ENCODE results near the gene TNFRSF1A. TPM values are rescaled to one million over a fixed set of nuclear protein-coding genes. Genes with fewer than 3 reads are reported as not detected.
A peak's percentile ranks its signal among the peaks of the same experiment; 100 is the strongest.

The TNFRSF1A gene
- total and polyA plus RNA-seq, 2 of the 13 experiments (the other 11 are each of a cell fraction or from before 2014, with no cell fraction given), result 41.5 to 61.2 TPM

DNA sequence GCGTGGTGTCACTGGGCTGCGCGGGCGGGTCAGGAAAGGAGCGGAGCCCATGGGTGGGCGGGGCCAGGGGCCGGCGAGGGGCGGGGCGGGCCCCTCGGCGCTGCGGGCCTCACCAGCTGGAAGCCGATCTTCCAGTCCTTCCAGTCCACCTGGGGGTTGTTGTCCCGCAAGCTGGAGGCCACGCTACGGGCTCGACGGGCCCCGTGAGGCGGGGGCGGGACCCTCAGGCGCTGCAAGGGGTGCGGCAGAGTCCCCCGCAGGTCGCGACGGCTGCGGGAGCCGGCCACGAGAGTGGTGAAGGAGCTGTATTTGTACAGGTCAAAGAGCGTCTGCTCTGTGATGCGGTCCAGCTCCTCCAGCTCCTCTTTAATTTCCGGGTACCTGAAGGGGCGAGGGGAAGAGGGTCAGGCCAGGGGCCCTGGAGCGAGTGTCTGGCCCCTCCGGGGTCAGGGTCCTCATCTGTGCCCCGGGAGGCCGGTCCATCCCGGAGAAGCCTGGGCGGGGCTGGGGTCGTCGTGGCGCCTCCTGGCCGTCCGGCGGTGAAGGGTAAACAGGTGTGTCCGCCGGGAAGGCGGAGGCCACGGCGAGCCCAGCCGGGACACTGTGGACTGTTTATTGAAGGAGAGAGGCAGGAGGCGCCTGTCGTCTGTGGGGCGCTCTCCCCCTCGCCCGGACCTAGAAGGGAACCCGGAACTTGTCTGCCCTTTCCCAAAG, 21.6 kb upstream of the TNFRSF1A start (continued):
- TF ChIP-seq, protein P1, sequence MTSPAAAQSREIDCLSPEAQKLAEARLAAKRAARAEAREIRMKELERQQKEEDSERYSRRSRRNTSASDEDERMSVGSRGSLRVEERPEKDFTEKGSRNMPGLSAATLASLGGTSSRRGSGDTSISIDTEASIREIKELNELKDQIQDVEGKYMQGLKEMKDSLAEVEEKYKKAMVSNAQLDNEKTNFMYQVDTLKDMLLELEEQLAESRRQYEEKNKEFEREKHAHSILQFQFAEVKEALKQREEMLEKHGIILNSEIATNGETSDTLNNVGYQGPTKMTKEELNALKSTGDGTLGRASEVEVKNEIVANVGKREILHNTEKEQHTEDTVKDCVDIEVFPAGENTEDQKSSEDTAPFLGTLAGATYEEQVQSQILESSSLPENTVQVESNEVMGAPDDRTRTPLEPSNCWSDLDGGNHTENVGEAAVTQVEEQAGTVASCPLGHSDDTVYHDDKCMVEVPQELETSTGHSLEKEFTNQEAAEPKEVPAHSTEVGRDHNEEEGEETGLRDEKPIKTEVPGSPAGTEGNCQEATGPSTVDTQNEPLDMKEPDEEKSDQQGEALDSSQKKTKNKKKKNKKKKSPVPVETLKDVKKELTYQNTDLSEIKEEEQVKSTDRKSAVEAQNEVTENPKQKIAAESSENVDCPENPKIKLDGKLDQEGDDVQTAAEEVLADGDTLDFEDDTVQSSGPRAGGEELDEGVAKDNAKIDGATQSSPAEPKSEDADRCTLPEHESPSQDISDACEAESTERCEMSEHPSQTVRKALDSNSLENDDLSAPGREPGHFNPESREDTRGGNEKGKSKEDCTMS (CRISPR knock-in tag; conservative IDR thresholded peaks at IDR 0.05), result no peak
- no peak for TF ChIP-seq ZNF652 (CRISPR knock-in tag; IDR thresholded peaks at IDR 0.05; ENCODE audit: borderline replicate concordance, low read depth)
- TF ChIP-seq KMT2A (CRISPR knock-in tag; IDR thresholded peaks at IDR 0.05), result peak; percentile 65
- TF ChIP-seq, protein P2, sequence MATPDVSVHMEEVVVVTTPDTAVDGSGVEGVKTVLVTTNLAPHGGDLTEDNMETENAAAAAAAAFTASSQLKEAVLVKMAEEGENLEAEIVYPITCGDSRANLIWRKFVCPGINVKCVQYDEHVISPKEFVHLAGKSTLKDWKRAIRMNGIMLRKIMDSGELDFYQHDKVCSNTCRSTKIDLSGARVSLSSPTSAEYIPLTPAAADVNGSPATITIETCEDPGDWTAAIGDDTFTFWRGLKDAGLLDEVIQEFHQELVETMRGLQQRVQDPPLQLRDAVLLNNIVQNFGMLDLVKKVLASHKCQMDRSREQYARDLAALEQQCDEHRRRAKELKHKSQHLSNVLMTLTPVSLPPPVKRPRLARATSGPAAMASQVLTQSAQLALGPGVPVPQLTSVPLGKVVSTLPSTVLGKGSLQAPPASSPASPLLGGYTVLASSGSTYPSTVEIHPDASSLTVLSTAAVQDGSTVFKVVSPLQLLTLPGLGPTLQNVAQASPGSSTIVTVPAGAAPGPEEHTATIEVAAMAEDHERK (CRISPR knock-in tag; IDR thresholded peaks at IDR 0.05; ENCODE audit: low read depth), result no peak
- no peak for TF ChIP-seq NR1H2 (CRISPR knock-in tag; IDR thresholded peaks at IDR 0.05; ENCODE audit: borderline replicate concordance, low read depth)
- TF ChIP-seq ZNF33A (CRISPR knock-in tag; IDR thresholded peaks at IDR 0.05; ENCODE audit: borderline replicate concordance), result no peak
- no peak; the same call in 1 of the 2 replicates for TF ChIP-seq NAIF1 (CRISPR knock-in tag; IDR thresholded peaks at IDR 0.05; ENCODE audit: borderline replicate concordance)
- peak; percentile 49 for TF ChIP-seq SP4 (CRISPR knock-in tag; IDR thresholded peaks at IDR 0.05)
- TF ChIP-seq JUND (CRISPR knock-in tag; IDR thresholded peaks at IDR 0.05), result no peak
- TF ChIP-seq, protein P3, sequence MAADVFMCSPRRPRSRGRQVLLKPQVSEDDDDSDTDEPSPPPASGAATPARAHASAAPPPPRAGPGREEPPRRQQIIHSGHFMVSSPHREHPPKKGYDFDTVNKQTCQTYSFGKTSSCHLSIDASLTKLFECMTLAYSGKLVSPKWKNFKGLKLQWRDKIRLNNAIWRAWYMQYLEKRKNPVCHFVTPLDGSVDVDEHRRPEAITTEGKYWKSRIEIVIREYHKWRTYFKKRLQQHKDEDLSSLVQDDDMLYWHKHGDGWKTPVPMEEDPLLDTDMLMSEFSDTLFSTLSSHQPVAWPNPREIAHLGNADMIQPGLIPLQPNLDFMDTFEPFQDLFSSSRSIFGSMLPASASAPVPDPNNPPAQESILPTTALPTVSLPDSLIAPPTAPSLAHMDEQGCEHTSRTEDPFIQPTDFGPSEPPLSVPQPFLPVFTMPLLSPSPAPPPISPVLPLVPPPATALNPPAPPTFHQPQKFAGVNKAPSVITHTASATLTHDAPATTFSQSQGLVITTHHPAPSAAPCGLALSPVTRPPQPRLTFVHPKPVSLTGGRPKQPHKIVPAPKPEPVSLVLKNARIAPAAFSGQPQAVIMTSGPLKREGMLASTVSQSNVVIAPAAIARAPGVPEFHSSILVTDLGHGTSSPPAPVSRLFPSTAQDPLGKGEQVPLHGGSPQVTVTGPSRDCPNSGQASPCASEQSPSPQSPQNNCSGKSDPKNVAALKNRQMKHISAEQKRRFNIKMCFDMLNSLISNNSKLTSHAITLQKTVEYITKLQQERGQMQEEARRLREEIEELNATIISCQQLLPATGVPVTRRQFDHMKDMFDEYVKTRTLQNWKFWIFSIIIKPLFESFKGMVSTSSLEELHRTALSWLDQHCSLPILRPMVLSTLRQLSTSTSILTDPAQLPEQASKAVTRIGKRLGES (CRISPR knock-in tag; IDR thresholded peaks at IDR 0.05; ENCODE audit: borderline replicate concordance), result no peak
- TF ChIP-seq ZNF232 (CRISPR knock-in tag; IDR thresholded peaks at IDR 0.05; ENCODE audit: borderline replicate concordance), result no peak
- TF ChIP-seq, protein P4, sequence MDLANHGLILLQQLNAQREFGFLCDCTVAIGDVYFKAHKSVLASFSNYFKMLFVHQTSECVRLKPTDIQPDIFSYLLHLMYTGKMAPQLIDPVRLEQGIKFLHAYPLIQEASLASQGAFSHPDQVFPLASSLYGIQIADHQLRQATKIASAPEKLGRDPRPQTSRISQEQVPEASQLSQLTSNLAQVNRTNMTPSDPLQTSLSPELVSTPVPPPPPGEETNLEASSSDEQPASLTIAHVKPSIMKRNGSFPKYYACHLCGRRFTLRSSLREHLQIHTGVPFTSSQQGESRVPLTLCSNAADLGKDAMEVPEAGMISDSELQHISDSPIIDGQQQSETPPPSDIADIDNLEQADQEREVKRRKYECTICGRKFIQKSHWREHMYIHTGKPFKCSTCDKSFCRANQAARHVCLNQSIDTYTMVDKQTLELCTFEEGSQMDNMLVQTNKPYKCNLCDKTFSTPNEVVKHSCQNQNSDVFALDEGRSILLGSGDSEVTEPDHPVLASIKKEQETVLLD (CRISPR knock-in tag; IDR thresholded peaks at IDR 0.05; ENCODE audit: low read depth), result peak; percentile 73; the same call in 1 of the 2 replicates
- TF ChIP-seq ZNF674 (CRISPR knock-in tag; IDR thresholded peaks at IDR 0.05; ENCODE audit: low read depth), result no peak
- TF ChIP-seq CBX5 (CRISPR knock-in tag; IDR thresholded peaks at IDR 0.05; ENCODE audit: borderline replicate concordance), result peak; percentile 11; the same call in 1 of the 2 replicates
- no peak for TF ChIP-seq NPAS2 (CRISPR knock-in tag; IDR thresholded peaks at IDR 0.05; ENCODE audit: borderline replicate concordance)
- TF ChIP-seq ZNF550 (CRISPR knock-in tag; IDR thresholded peaks at IDR 0.05; ENCODE audit: borderline replicate concordance), result peak; percentile 16; the same call in 1 of the 2 replicates
- 0 out of 2 replicates have a peak, but pooled peaks have one; percentile 15 for TF ChIP-seq FOXM1 (CRISPR knock-in tag; IDR thresholded peaks at IDR 0.05)
- peak; percentile 75 for TF ChIP-seq ZSCAN29 (CRISPR knock-in tag; conservative IDR thresholded peaks at IDR 0.05)
- TF ChIP-seq MED8 (CRISPR knock-in tag; IDR thresholded peaks at IDR 0.05; ENCODE audit: insufficient replicate concordance), result peak; percentile 61
